CD14-positive monocyte (primary cell): ENCODE data around the gene LGALS3. TPM values are rescaled to one million over a fixed set of nuclear protein-coding genes. Genes with fewer than 3 reads are reported as not detected.

Experiments used
- DNase-seq, 3 donors: peaks; one replicate each; pipeline ENCODE4 v3.0.0-alpha.2; 2011 to 2022
- H2AFZ ChIP-seq: 2 replicates; pipeline ENCODE4 v1.6.0; 2012; ENCODE audit warnings: mild to moderate bottlenecking, low read depth, low read length, inconsistent platforms; ENCODE audit not compliant: insufficient read depth, poor library complexity, severe bottlenecking
- H3K27ac ChIP-seq, 2 donors: 1 replicate in 1 of 2; 2 replicates in 1 of 2; pipeline ENCODE4 v1.5.1; 2012 to 2013; ENCODE audit warnings: low read length in 2 of 2, control low read depth in 1 of 2, inconsistent platforms in 1 of 2, low read depth in 1 of 2, mild to moderate bottlenecking in 1 of 2
- H3K27me3 ChIP-seq, 2 donors: one replicate each; pipeline versions ENCODE4 v1.6.0 to v1.6.1; 2011 to 2013; ENCODE audit warnings: low read length in 2 of 2; ENCODE audit not compliant: control insufficient read depth in 2 of 2, insufficient read depth in 2 of 2
- H3K36me3 ChIP-seq, 2 donors: replicated peaks in 1 of 2; 1 replicate in 1 of 2; 2 replicates in 1 of 2; pipeline versions ENCODE4 v1.5.1 to v1.6.1; 2012 to 2013; ENCODE audit warnings: low read length in 2 of 2, control low read depth in 1 of 2, inconsistent platforms in 1 of 2, mild to moderate bottlenecking in 1 of 2; ENCODE audit not compliant: insufficient read depth in 2 of 2, control insufficient read depth in 1 of 2
- H3K4me1 ChIP-seq, 2 donors: 1 replicate in 1 of 2; 2 replicates in 1 of 2; pipeline versions ENCODE4 v1.5.1 to v1.6.1; 2012 to 2013; ENCODE audit warnings: low read length in 2 of 2, control low read depth in 1 of 2, inconsistent platforms in 1 of 2, mild to moderate bottlenecking in 1 of 2, moderate library complexity in 1 of 2; ENCODE audit not compliant: insufficient read depth in 2 of 2, control insufficient read depth in 1 of 2
- H3K4me2 ChIP-seq: replicated peaks from 2 replicates; pipeline ENCODE3; 2012; ENCODE audit warnings: low read length, moderate library complexity, mild to moderate bottlenecking; ENCODE audit not compliant: poor library complexity, severe bottlenecking; ENCODE audit errors: extremely low read depth
- H3K4me3 ChIP-seq, 3 experiments: fragments of 200-600 bp in 1 of 3; sonication (generic) in 1 of 3; replicated peaks in 1 of 3; 1 replicate in 2 of 3; 2 replicates in 1 of 3; pipeline ENCODE4 v1.5.1; 2011 to 2013; ENCODE audit warnings: low read length in 3 of 3, mild to moderate bottlenecking in 3 of 3, control low read depth in 2 of 3, low read depth in 2 of 3, inconsistent platforms in 1 of 3, moderate library complexity in 1 of 3
- H3K79me2 ChIP-seq: 2 replicates; pipeline ENCODE4 v1.6.0; 2012; ENCODE audit warnings: mild to moderate bottlenecking, control low read depth, inconsistent platforms, low read length, moderate library complexity; ENCODE audit not compliant: insufficient read depth
- H3K9ac ChIP-seq: 2 replicates; pipeline ENCODE4 v1.6.0; 2017; ENCODE audit warnings: low read length, mild to moderate bottlenecking; ENCODE audit not compliant: insufficient read depth, poor library complexity, severe bottlenecking
- H3K9me3 ChIP-seq, 2 donors: replicated peaks in 1 of 2; 1 replicate in 1 of 2; 2 replicates in 1 of 2; pipeline versions ENCODE4 v1.5.1 to v1.6.1; 2012 to 2013; ENCODE audit warnings: low read length in 2 of 2, control low read depth in 1 of 2; ENCODE audit not compliant: control insufficient read depth in 1 of 2, insufficient read depth in 1 of 2
- H4K20me1 ChIP-seq: 2 replicates; pipeline ENCODE4 v1.6.0; 2012; ENCODE audit warnings: mild to moderate bottlenecking, low read length, control low read depth, moderate library complexity; ENCODE audit not compliant: insufficient read depth
- H3K27ac Mint-ChIP-seq, 7 donors: one replicate each; pipeline ENCODE4 v1.8.0; 2020; ENCODE audit warnings: mild to moderate bottlenecking in 7 of 7, mixed read lengths in 7 of 7, moderate library complexity in 6 of 7, inconsistent platforms in 2 of 7
- H3K27me3 Mint-ChIP-seq, 3 donors: one replicate each; pipeline ENCODE4 v1.8.0; 2021 to 2022; ENCODE audit warnings: low read depth in 3 of 3, mild to moderate bottlenecking in 3 of 3, mixed read lengths in 3 of 3, moderate library complexity in 3 of 3, inconsistent platforms in 1 of 3
- H3K36me3 Mint-ChIP-seq, 2 donors: one replicate each; pipeline ENCODE4 v1.8.0; 2020; ENCODE audit warnings: mixed read lengths in 2 of 2, inconsistent platforms in 1 of 2, mild to moderate bottlenecking in 1 of 2
- H3K4me1 Mint-ChIP-seq: one replicate; pipeline ENCODE4 v1.8.0; 2020; ENCODE audit warnings: mild to moderate bottlenecking, mixed read lengths
- H3K4me3 Mint-ChIP-seq, 2 donors: one replicate each; pipeline ENCODE4 v1.8.0; 2020; ENCODE audit warnings: mild to moderate bottlenecking in 2 of 2, mixed read lengths in 2 of 2, moderate library complexity in 1 of 2
- H3K9me3 Mint-ChIP-seq, 7 donors: one replicate each; pipeline ENCODE4 v1.8.0; 2020 to 2022; ENCODE audit warnings: mixed read lengths in 7 of 7, mild to moderate bottlenecking in 6 of 7, moderate library complexity in 6 of 7, inconsistent platforms in 2 of 7
- WGBS: methylation state at CpG from one replicate; pipeline ENCODE4 v1.1.5; 2013; ENCODE audit warnings: missing lambda C conversion rate; ENCODE audit not compliant: insufficient coverage; 5-methylcytosine and 5-hydroxymethylcytosine counted together
- intact Hi-C, 2 donors: fragments of 100-400 bp; cut with micrococcal nuclease; formaldehyde crosslinking; loops; one replicate each; pipeline versions ENCODE4 v1.15.0 to v1.15.1; 2023
- polyA plus RNA-seq, 3 donors: library from polyadenylated mRNA; depleted of rRNA in 1 of 3; unstranded in 2 of 3; stranded (reverse) in 1 of 3; fragments of 300-500 nt in 2 of 3; fragments of >200 nt in 1 of 3; fragmentation: Illumina TruSeq in 2 of 3; gene quantifications; 1 replicate in 2 of 3; 2 replicates in 1 of 3; pipeline ENCODE4 v1.2.3, GENCODE V29; 2012 to 2021
- TF ChIP-seq, protein P1 (sequence below): fragments of 200-600 bp; IDR thresholded peaks from one replicate; pipeline ENCODE4 v1.8.0; 2022; ENCODE audit warnings: antibody characterized with exemption, mild to moderate bottlenecking

The LGALS3 gene
- polyA plus RNA-seq, 3 donors, result 266 to 878 (median 788) TPM

DNA sequence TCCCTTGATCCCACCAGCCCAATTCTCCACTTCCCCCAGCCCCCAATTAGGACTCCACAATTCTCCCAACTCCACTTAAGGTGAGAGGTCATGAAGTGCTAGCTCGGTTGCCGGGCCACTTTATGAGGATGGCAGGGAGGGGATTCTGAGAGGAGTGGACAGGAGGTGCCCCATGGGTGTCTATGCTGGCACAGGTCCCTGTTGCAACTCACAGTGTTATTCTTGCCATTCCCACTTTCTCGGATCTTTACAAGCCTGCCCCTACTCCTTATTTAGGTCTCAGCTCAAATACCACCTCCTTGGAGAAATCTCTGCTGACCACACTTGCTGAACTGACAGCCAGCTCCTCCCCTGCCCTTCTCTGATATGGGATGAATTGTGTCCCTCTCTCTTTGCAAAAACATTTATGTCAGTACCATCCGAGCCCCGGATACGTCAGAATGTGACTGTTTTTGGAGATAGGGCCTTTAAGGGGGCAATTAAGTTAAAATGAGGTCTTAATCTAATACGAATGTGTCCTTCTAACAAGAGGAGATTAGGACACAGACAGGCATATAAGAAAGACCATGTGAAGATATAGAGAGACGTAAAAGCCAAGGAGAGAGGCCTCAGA lies 4.2 kb upstream of the LGALS3 start:
- no peaks in the 10 kb centered on the region for H3K36me3 ChIP-seq
- H3K27me3 ChIP-seq, result no peaks in the 10 kb centered on the region
- Mint-ChIP-seq H3K4me1 (peaks cover 88% of the 10 kb centered on the region), H3K27ac (peak overlapping the region; percentile 82 to 95 (median 92)), H3K27me3 (peaks cover 0 to 2% (median 2%) of the 10 kb centered on the region in 3 donors), H3K36me3 (peaks cover 5 to 8% of the 10 kb centered on the region in 2 donors), H3K9me3 (peaks cover 0 to 4% (median under 1%) of the 10 kb centered on the region in 7 donors), H3K4me3 (no peak overlapping the region)
- H3K4me2 ChIP-seq, result peak overlapping the region; percentile 38
- 100% methylated on average over 1 of the region's 8 CpGs for WGBS
- H3K79me2 ChIP-seq, result peaks cover 11% of the 10 kb centered on the region
- H3K4me3 ChIP-seq, result peak overlapping the region in 1 of 3 experiments; percentile 21
- TF ChIP-seq, protein P1, sequence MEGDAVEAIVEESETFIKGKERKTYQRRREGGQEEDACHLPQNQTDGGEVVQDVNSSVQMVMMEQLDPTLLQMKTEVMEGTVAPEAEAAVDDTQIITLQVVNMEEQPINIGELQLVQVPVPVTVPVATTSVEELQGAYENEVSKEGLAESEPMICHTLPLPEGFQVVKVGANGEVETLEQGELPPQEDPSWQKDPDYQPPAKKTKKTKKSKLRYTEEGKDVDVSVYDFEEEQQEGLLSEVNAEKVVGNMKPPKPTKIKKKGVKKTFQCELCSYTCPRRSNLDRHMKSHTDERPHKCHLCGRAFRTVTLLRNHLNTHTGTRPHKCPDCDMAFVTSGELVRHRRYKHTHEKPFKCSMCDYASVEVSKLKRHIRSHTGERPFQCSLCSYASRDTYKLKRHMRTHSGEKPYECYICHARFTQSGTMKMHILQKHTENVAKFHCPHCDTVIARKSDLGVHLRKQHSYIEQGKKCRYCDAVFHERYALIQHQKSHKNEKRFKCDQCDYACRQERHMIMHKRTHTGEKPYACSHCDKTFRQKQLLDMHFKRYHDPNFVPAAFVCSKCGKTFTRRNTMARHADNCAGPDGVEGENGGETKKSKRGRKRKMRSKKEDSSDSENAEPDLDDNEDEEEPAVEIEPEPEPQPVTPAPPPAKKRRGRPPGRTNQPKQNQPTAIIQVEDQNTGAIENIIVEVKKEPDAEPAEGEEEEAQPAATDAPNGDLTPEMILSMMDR, result no peak
- H3K27ac ChIP-seq, result peak overlapping the region; percentile 79 to 93
- H3K4me1 ChIP-seq, result peaks cover 90 to 93% of the 10 kb centered on the region in 2 donors
- intact Hi-C loops, result loop anchor here in 1 of 2 donors (5.0 kb wide), 1 partner anchor 33 kb away; no protein-coding TSS in a partner anchor
- no peak for DNase-seq
- H3K9ac ChIP-seq, result peak overlapping the region; percentile 49
- H4K20me1 ChIP-seq, result peaks cover 3% of the 10 kb centered on the region
- no peaks in the 10 kb centered on the region for H3K9me3 ChIP-seq
- H2AFZ ChIP-seq, result no peak overlapping the region

DNA sequence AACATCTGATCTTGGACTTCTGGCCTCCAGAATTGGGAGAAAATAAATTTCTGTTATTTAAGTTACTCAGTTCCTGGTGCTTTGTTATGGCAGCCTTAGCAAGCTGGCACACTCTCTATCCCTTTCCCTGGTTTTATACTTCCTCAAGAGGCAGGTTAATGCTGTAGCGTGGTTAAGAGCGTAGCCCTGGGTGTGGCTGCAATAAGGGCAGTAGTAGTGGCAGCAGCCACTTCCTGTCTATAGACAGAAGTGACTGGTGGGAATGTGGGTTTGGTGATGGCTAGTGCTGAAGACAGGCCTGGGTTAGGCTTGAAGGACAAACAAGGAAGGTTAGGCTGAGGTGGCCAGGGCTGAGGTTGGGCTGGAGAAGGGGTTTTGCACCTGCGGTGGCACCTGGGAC lies 3.6 kb upstream of the LGALS3 start:
- TF ChIP-seq, protein P1, result no peak
- Histone ChIP-seq H2AFZ (no peak overlapping the region), H3K9me3 (no peaks in the 10 kb centered on the region), H3K36me3 (no peaks in the 10 kb centered on the region), H3K79me2 (peaks cover 16% of the 10 kb centered on the region), H4K20me1 (peaks cover 8% of the 10 kb centered on the region), H3K27ac (peak overlapping the region; percentile 79 to 93), H3K4me1 (peaks cover 90 to 93% of the 10 kb centered on the region in 2 donors), H3K27me3 (no peaks in the 10 kb centered on the region), H3K4me2 (peak overlapping the region; percentile 38), H3K9ac (peak overlapping the region; percentile 49), H3K4me3 (peak overlapping the region in 1 of 3 experiments; percentile 21)
- H3K9me3 Mint-ChIP-seq, result peaks cover 0 to 1% (median 0%) of the 10 kb centered on the region in 7 donors
- peak overlapping the region; percentile 82 to 95 (median 92) for H3K27ac Mint-ChIP-seq
- H3K4me3 Mint-ChIP-seq, result peak overlapping the region; percentile 13 to 57
- H3K27me3 Mint-ChIP-seq, result peaks cover 0 to 2% (median 2%) of the 10 kb centered on the region in 3 donors
- intact Hi-C loops, result loop anchor here in 1 of 2 donors (5.0 kb wide), 1 partner anchor 33 kb away; no protein-coding TSS in a partner anchor
- 33% methylated on average over 3 of the region's 3 CpGs for WGBS
- H3K4me1 Mint-ChIP-seq, result peaks cover 88% of the 10 kb centered on the region
- peak; percentile 91 to 98 (median 91) for DNase-seq
- peaks cover 5 to 7% of the 10 kb centered on the region in 2 donors for H3K36me3 Mint-ChIP-seq
